Hematopoietic multipotent progenitor cell treated with erythropoietin and hydrocortisone succinate and interleukin-3 and kit ligand, for 15 days (in vitro differentiated cells): ENCODE data around the gene CDKN2AIP.

Experiments used
- DNase-seq: peaks from one replicate; pipeline ENCODE4 v3.0.0-alpha.2; 2015; ENCODE audit warnings: low spot score

The CDKN2AIP gene, protein sequence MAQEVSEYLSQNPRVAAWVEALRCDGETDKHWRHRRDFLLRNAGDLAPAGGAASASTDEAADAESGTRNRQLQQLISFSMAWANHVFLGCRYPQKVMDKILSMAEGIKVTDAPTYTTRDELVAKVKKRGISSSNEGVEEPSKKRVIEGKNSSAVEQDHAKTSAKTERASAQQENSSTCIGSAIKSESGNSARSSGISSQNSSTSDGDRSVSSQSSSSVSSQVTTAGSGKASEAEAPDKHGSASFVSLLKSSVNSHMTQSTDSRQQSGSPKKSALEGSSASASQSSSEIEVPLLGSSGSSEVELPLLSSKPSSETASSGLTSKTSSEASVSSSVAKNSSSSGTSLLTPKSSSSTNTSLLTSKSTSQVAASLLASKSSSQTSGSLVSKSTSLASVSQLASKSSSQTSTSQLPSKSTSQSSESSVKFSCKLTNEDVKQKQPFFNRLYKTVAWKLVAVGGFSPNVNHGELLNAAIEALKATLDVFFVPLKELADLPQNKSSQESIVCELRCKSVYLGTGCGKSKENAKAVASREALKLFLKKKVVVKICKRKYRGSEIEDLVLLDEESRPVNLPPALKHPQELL

DNA sequence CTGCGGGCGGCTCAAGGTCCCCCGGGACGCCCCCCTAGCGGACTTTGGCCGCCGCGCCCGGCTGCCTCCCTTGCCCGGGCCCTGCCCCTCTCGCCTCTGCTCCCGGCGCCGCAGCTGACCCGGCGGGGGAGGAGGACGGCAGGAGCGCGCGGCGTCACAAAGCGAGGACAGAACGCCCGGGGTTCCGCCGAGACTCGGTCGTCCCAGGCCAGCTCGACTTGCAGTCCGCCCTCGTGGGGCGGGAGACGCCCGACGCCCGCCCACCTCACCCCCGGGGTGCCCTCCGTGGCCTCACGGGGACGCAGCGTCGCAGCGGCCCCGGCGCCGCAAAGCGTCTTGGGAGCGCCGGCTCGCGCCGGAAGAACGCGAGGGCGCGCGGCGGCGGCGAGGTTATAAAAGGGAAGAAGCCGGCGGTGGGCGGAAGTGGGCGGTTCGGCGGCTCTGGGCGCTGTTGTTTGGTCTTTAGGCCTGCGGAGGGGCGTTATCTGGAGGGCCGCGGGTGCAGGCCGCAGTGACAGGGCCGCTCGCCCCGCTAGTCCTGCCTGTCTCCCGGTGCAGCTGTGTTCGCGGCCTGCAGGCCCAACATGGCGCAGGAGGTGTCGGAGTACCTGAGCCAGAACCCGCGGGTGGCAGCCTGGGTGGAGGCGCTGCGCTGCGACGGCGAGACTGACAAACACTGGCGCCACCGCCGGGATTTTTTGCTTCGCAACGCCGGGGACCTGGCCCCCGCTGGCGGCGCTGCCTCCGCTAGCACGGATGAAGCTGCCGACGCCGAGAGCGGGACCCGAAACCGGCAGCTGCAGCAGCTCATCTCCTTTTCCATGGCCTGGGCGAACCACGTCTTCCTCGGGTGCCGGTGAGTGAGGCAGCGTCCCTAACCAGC is at the start of gene CDKN2AIP:
TSS of gene CDKN2AIP (plus strand) at position 423 of the 883 bp plus-strand sequence. CDS start at position 585, 162 bp downstream.
- DNase-seq = peak; percentile 94

DNA sequence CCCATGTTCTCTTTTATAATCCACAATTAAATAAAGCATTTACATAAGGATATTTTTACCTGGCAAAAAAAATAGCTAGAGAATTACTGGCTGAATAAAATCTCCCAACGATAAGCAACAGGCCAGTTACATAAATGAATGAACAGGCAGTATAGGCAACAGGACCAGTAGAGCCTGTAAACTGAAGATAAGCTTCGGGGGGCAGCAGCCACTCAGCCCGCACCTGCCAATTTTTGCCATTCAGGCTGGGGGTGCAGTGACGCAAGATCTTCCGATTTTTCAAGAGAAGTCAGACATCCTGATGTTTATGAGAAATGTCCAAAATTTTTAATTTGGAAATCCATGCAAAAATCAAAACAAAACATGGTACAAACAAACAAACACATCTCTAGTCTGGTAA is 49.0 kb upstream of the CDKN2AIP start:
- DNase-seq = peak; percentile 51

DNA sequence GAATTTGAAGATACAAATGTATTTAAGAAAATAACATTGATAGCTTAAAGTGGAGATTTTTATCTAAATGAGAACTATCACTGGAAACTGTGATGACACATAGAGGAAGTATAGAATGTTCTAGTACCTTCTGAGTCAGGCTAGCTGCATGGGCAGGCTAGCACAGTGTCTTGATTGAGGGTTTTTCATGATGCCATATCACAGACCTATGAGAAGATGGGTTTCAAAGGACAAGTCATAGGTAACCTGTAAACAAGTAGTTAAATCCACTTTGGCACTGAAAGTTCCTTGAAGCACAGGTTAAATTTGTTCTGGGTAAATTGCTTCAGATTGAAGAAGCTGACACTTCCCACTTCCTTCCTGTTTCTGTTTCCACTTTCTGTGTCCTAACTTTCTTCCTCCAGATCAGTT is 48.2 kb upstream of the CDKN2AIP start:
- no peak for DNase-seq

DNA sequence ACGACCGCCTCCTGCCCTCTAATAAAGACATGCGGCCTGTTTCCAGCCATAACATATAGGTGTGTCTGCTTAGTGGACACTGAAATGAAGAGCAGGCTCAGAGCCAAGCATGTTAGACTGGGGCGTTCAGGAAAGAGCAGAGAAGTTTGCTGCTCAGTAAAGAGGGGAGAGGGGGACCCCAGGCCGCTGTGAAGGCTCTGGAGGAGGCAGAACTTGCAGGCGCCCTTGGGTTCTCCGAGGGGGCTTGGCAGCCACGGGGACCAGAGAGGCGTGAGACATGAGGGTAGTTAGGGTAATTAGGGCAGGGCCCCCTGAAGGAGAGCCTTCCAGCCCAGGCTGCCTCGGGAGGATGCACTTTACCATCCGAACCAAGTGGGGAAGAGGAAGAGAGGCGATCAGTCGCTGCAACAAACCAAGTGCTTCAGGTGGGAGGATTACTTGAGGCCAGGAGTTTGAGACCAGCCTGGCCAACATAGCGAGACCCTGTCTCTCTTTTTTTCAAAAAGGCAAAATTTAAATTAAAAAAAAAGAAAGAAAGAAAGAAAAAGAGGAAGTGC is 46.6 kb upstream of the CDKN2AIP start:
- DNase-seq = no peak

DNA sequence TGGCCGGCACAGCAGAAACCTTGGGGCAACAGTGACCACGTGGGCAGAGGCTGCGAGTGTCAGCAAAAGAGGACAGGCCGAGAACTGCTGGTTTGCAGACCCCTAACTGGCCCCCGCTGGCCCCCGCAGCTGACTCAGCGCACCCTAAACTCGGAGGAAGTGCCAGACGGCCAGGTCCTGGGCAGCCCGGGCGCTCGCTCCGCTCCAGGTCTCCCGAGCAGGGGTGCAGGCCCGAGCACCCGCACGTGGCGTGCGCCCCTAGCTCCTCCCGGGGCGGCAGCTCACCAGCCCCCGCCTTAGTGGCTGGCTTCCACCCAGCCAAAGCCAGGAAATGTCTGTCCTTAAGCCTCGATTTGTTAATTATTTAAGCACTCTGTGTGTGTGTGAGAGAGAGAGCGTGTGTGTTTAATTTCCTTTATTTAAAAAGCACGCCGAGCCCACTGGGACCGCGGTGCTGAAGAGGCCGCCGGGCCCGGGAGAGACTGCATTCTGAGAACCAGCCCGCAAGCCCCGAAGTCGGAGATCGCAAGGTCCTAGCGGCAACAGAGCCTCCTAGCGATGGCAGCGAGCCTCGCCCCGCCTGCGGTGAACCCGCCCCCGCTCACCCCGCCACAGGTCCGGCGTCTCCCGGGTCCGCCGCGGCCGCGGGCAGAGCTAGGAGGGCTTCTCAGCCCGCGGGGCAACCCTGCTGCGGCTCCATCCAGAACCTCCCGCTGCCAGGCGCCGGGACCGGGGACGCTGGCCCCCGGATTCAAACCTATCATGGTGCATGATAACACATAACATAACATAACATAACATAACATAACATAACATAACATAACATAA is 45.9 kb upstream of the CDKN2AIP start:
- DNase-seq = peak; percentile 68

DNA sequence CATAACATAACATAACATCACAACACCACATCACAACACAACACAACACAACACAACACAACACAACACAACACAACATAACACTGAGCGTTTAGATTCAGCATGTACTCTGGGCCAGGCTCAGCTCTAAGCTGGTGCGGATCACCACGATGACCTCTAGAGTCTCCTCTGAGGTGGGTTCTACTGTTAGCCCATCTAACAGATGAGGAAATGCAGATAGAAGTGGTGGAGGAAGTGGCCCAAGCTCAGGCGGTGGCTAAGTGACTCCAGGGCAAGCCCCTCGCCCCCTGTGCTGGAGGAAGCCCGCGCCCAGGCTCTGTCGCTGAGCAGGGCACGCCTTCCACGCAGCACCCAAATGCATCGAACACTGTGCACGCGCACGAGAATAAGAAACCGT is 45.3 kb upstream of the CDKN2AIP start:
- DNase-seq = no peak

DNA sequence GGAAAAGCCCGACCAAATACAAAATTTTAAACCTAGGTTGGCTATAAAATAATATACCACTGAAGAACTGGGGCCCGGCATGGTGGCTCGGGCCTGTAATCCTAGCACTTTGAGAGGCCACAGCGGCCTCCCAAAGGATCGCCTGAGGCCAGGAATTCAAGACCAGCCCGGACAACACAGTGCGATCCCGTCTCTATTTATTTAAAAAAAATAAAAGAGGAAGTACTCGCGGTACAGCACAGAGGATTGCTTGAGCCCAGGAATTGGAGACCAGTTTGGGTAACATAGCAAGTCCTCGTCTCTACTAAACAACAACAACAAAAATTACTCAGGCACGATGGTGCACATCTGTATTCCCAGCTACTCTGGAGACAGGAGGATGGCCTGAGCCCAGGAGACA is 44.8 kb upstream of the CDKN2AIP start:
- DNase-seq = no peak

DNA sequence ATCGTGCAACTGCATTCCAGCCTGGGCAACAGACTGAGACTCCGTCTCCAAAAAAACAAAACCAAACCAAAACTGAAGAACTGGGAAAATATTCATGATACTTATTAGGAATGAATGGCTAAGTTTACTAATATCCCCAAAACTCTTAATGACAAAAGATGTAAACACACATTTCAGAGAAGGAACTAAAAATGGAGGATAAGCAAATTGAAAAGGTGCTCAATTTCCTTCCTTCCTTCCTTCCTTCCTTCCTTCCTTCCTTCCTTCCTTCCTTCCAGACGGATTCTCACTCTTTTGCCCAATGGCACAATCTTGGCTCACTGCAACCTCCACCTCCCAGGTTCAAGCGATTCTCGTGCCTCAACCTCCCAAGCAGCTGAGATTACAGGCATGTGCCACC is 44.4 kb upstream of the CDKN2AIP start:
- DNase-seq = no peak

DNA sequence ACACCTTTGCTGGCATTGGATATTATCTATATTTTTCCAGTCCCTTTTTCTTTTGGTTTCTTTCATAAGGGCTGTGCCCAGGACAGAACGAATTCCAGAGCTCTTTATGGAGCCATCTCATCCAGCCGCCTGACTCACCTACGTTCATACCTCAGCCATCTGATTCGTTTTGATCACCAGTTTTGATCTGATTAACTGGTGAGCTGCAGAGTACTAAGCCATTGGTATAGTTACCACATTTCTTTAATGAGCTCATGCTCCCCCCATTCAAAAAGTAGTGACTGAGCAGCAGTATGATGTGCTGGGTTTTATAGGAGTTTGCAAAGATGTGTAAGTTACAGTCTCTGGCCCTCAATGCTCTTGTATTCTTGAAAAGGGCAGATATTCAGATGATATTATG is 43.0 kb upstream of the CDKN2AIP start:
- no peak for DNase-seq

DNA sequence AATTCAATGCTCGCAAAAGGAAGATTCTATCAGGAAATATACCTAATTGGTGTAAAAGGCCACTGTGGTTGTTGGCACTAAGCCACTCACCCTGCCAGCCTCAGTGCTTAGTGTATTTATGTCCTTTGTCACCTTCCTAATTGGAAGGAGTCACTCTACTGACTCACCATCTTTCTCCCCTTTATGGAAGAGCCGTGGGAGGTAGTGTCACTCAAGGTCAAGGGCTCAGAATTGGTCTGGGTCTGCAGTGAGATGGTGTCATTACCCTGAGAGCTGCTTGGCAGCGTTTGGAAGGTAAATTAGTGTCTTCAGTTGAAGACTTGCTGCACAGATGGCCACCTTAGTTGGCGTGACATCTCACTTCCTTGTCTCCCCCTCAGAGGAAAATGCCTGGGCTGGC is 41.7 kb upstream of the CDKN2AIP start:
- no peak for DNase-seq

DNA sequence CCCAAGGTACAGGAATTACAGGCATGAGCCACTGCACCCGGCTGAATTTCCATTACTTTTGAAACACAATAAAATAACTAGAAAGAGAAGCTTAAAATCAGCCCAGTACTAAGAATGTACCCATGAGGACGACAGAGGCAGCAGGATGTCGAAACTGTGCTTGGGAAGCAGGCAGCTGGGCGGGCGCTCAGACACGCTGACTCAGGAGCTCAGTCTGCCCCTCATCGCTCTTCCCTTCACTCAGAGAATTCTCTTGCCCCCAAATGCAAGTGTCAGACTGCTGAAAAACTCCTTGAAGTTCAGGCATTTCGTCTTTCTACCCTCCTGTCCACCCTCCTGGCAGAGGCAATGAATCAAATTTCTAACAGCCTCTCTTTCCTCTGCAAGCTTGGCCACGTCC is 41.0 kb upstream of the CDKN2AIP start:
- no peak for DNase-seq

DNA sequence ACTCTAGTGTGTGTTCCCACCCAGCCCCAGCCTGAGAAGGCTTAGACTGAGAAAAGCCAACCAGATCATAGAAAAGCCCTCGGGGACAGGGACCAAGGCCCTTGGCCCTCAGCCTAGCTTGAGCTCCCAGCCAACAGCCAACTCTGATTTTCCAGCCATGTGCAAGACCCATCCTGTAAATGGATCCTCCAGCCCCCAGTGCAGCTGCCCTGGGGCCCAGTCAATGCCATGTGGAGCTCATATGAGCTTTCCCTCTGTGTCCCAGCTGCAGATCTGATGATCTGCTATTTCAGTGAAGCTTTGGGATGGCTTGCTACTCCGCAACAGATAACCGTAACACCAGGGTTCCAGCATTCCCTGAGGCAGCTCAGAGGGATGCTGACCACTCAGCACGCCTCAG is 40.5 kb upstream of the CDKN2AIP start:
- no peak for DNase-seq

DNA sequence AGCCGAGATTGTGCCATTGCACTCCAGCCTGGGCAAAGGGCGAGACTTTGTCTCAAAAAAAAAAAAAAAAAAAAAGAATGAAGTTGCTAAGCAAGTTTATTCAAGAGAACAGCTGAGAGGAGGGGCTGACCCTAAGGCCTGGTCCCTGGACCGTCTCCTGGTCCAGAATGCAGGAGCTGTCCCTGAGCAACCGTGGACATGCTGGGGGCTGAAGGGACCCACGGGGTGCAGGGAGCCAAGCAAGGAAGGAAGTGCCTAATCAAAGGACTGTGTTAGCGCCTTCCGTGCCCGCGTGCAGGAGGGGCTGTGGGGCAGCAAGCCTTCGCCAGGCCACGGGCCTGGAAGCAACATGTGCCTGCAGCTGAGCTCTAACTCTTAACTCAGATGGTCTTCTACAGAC is 39.1 kb upstream of the CDKN2AIP start:
- DNase-seq = no peak

DNA sequence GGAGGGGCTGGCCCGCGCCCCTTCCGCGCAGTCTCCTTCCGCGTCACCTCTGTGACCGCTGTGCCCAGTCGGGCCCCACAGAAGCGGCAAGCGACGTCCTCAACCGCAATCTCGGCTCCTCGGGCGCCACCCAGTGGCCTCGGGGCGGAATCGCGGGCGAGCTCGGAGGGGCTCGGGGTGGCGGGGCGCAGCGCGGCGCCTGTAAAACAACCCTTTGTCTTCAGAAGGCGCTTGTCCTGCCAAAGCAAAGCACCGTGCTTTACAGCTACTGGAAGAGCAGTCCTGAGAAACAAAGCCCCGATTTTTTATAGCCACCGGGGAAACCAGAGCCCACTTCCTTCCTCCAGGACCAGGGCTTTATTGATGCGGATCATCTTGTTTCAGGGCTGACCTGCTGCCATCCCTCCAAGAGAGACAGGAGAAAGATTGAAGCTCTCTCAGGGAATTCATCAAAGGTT is 37.3 kb upstream of the CDKN2AIP start:
- peak; percentile 73 for DNase-seq

DNA sequence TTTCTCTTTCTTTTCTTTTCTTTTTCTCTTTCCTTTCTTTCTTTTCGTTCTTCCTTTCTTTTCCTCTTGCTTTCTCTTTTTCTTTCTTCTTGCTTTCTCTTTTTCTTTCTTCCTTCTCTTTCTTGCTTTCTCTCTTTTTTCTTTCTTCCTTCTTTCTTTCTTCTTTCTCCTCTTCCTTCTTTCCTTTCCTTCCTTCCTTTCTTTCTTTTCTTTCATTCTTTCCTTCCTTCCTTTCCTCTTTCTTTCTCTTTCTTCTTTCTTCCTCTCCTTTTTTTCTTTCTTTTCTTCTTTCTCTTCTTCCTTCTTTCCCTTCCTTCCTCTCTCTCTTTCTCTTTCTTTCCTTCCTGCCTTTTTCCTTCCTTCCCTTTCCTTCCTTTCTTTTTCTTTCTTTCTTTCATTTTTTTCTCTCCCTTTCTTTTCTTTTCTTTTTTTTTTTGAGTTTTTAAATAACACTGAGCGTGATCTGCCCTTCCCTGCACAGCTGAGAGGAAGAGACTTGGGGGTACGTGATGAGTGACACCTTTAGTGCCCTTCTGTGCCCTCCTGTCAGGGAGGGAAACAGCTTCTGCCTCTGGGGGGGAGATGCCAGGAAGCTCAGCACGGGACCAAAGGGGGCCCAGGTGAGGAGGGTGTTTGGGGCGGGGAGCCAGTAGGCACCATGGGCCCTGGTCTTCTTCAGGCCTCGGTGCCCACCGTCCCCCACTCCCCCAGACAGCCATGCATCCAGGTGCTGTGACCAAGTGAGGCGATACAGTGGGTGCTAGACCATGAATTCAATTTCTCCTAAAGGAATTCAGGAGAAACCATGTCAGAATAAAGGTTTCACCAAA is 36.6 kb upstream of the CDKN2AIP start:
- no peak for DNase-seq

DNA sequence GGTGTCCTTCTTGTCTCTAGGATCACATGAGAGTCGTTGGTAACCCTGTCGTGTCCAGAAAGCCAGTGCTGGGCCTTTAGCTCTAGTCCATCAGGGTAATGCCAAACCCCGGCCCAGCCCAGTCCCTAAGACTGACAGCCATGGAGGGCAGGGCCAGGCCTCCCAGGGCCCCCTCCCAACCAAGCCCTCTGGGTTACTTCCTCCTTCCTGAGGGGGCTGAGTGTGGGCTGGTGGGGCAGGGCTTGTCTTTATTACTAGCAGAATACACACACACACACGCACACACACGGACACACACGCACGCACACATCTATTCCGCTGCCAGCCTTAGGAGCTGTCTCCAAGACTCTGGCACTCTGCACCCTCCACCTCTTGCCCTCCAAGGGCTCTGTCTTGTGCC is 35.6 kb upstream of the CDKN2AIP start:
- no peak for DNase-seq

DNA sequence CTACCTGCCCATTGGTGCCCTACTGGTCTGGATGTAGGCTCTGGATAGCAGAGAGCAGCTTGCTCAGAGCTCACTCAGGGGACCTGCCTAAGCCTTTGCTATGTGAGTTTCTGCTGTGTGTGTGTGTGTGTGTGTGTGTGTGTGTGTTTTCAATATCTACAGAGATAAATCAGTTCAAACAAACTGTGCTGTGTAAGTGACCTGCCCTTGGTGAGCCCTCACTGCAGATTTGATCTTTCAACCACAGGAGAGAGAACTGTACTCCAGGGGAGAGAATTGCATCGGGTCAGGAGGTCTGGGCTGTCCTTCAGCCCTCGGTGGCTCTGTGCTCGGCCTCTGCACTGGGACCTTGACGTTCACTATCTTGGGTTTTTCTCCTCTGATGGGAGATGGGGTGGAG is 35.0 kb upstream of the CDKN2AIP start:
- no peak for DNase-seq

DNA sequence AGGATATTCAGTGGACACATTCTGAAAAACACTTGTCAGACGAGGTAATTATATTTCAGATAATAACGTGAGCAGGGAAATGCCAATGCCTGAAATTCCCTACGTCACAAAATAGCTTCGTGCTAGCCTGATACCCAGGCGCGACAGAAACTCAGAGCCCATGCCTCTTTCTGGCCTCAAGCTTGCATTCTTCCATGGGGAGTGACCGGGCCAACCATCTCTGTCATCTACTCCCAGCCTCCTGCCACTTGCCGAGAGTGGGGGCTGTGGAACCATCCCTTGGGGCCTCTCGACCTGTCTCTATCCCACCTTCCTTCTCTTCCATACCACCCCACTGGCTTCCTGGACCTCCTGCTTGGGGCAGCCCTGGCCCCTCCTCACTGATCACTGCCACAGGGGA is 34.5 kb upstream of the CDKN2AIP start:
- DNase-seq = no peak

DNA sequence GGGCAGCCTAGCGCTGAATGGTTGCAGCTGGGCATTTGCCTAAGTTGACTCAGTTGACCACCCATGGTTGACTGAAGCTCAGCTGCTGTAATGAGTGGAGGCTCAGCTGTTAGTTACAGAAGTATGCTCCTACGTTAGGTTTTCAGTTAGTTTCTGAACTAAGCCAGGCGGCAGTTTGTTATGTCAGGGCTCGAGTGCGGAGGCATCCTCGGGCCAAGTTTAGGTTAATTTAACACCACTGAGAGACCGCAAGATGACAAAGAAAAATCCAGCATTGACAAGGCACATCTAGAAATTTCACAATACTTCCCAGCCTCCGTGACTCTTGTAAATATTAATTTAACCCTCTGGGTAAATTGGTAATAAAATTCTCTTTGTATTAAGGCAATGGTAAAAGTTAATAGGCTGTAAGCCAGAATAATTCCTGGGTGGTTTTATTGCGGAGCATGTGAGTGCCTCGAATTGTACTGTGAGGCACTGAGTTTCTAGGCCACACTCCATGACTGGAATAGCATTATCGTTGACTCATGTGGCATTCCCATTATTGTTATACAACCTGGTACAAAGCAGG is 33.1 kb upstream of the CDKN2AIP start:
- no peak for DNase-seq

DNA sequence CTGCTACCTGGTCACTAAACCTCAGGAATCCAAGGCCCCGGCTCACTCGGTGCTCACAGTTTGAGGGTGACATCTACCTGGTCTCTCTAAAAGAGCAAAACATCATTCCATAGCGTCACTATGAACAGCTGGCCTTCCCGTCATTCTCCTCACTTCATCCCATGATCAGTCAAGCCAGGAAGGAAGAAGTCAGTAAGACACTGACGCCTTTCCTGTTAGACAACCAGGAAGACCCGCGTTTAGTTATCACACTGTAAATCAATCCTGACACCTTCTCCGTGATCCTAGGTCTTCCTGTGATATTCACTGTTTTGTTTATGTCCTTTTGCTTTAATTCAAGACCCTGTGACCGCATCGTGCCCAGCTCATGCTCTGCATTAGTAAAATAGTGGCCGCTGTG is 31.6 kb upstream of the CDKN2AIP start:
- DNase-seq = no peak
